Fibroblast of mammary gland (primary cell): ENCODE measurements around the gene CATSPERE.

Source experiments
- DNase-seq: peaks from one replicate; pipeline ENCODE4 v3.0.0-alpha.2; 2010; ENCODE audit warnings: low read depth
- H3K4me3 ChIP-seq: 2 replicates; pipeline ENCODE4 v1.5.1; 2011; ENCODE audit warnings: low read depth, mild to moderate bottlenecking, low read length, moderate library complexity; ENCODE audit not compliant: control insufficient read depth
- CTCF ChIP-seq: conservative IDR thresholded peaks from 2 replicates; pipeline ENCODE4 v1.5.1; 2011; ENCODE audit warnings: low read depth, low read length, inconsistent platforms; ENCODE audit not compliant: control insufficient read depth, insufficient read depth

CATSPERE gene

GRCh38 chr1:244647819-244648218, 186.7 kb downstream of the CATSPERE start:
- DNase-seq, result no peak
- TF ChIP-seq CTCF, result no peak
- H3K4me3 ChIP-seq, result no peak overlapping the region

- H3K4me3 ChIP-seq, result peak overlapping the region; percentile 64
- peak; percentile 44 for DNase-seq
- TF ChIP-seq CTCF, result no peak
These were observed 191.0 kb downstream of the CATSPERE start for GRCh38 chr1:244651956-244652622.

- peak; percentile 99 for DNase-seq
- H3K4me3 ChIP-seq, result peak within 1 kb of the TSS; percentile 64
- TF ChIP-seq CTCF, result peak; percentile 19
These were observed 191.8 kb downstream of the CATSPERE start, which contains the start of gene DESI2 for GRCh38 chr1:244652623-244653438. TSS of gene DESI2 (plus strand) at chr1:244653126. CDS start at chr1:244653314, 188 bp downstream.

- peak overlapping the region; percentile 61 for H3K4me3 ChIP-seq
- no peak for TF ChIP-seq CTCF
- DNase-seq, result peak; percentile 6
These were observed 192.5 kb downstream of the CATSPERE start for GRCh38 chr1:244653439-244654107.

- peak overlapping the region; percentile 61 for H3K4me3 ChIP-seq
- DNase-seq, result peak; percentile 15
- TF ChIP-seq CTCF, result no peak
These were observed 193.3 kb downstream of the CATSPERE start for GRCh38 chr1:244654108-244655038.

- H3K4me3 ChIP-seq, result no peak overlapping the region
- TF ChIP-seq CTCF, result no peak
These were observed 194.1 kb downstream of the CATSPERE start for GRCh38 chr1:244655186-244655585.

More at GRCh38 chr1:244655186-244655585, 194.1 kb downstream of the CATSPERE start:
- no peak for DNase-seq
